HG03439 (cell line): ENCODE measurements around the gene EPHB1.
"Not testable (repeated sequence)": the region's sequence is repeated elsewhere in the genome, so short reads cannot be mapped to it uniquely, and the experiment has no call there.

Experiments used
- ATAC-seq: cut with Tn5 transposase; IDR thresholded peaks from one replicate; pipeline ENCODE4 v1.9.1; 2021; ENCODE audit warnings: mild to moderate bottlenecking, moderate library complexity; ENCODE audit not compliant: unreplicated experiment

Gene EPHB1

GRCh38 chr3:135034291-135034768, 239.3 kb downstream of the EPHB1 start:
- ATAC-seq: no peak

GRCh38 chr3:135034891-135035440, 239.9 kb downstream of the EPHB1 start:
- no peak for ATAC-seq

DNA sequence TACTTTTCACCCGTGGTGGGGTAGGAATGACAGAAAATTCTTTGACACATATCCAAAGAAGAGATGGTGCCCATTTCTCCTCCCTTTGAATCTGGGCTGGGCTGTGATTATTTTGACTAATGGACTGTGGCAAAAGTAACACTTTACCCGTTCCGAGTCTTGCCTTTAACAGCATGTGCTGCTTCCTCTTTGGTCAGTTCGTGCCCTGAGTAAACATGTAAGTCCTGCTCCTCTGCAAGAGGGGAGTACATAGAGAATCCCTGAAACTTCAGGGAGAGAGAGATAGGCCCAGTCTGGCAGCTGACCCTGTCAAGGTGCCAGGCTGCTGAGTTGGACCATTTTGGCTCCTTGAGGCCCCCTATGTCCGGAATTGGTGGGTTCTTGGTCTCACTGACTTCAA, 243.1 kb downstream of the EPHB1 start:
- no peak for ATAC-seq

GRCh38 chr3:135039536-135039935, 244.5 kb downstream of the EPHB1 start:
- not testable (repeated sequence) for ATAC-seq

DNA sequence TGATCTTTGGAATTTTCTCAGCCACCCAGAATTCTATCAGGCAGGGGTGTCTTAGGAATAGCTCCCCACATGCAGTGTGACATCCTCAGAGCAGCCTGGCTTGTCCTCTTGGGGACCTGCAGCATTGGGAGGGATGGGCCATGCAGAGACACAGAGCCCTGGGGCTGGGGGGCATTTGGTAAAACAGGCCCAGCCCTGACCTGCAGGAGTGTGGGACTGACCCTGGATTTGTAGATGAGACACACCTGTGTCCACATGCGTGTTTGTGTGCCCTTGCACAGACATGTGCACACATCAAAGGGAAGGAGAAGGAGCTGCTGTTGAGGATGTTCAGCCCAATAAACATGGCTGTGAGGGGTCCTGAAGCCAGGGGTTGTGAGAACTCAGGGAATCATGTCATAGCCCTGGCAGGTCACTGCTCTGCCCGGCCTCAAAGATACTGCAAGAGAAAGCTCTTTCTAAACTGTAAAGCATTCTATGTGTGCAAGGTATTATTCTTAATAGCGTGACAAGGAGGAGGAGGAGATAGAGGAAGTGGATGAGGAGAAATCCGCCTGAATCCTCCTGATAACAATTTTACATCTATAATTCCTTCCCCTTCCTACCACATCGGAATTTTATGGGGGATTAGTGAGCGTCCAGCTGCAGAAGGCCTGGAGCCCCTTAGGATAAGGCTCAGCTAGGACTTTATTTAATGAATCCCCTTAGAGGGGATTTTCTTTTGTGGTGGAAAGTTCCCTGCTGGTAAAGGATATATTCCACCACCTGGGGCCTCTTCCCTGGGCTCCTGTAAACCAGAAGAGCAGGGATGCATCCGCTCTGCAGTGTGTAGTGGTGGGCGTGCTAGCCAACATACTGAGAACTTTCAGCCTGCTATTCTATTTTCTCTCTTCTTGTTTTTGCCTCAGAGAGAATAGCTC, 245.5 kb downstream of the EPHB1 start:
- no peak for ATAC-seq

DNA sequence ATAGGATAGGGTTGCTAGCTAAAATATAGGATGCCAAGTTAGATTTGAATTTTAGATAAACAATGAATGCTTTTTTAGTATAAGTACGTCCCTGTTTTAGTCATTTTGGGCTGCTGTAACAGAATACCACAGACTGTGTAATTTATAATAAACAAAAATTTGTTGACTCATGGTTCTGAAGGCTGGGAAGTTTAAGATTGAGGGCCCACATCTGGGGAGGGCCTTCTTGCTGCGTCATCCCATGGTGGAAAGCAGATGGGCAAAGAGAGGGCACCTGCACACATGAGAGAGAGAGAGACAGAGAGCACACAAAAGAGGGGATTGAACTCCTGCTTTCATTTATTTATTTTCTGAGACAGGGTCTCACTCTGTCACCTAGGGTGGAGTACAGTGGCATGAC, 246.5 kb downstream of the EPHB1 start:
- no peak for ATAC-seq

DNA sequence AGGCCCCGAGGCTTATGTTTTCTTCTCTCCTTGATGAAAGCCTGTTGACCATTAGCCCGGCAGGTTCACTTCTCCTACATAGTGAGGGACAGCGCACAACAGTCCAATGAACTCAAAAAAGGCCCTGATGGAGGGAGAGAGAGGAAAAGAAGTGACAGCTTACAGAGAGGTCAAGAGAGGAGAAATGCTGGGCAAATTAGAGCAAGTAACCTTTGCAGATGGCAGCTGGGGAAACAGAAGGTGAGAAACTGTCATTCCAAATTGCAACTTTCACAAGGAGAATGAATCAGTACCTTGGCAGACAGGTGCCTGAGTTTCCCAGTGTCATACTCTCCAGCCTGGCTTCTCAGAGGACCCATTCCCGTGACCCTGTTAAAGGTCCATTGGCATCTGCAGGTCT, 252.0 kb downstream of the EPHB1 start:
- ATAC-seq: no peak

DNA sequence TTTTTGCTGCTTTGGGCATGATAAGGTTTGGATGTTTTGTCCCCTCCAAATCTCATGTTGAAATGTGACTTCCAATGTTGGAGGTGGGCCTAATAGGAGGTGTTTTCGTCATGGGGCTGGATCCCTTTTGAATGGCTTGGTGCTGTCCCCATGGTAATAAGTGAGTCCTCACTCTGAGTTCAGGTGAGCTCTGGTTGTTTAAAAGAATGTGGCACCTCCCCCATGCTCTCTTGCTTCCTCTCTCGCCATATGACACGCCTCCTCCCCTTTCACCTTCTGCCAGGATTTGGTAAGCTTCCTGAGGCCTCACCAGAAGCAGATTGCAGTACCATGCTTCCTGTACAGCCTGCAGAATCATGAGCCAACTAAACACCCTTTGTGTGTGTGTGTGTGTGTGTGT, 255.5 kb downstream of the EPHB1 start:
- ATAC-seq: no peak

- ATAC-seq: no peak
These were observed 256.4 kb downstream of the EPHB1 start for GRCh38 chr3:135051409-135051973.

DNA sequence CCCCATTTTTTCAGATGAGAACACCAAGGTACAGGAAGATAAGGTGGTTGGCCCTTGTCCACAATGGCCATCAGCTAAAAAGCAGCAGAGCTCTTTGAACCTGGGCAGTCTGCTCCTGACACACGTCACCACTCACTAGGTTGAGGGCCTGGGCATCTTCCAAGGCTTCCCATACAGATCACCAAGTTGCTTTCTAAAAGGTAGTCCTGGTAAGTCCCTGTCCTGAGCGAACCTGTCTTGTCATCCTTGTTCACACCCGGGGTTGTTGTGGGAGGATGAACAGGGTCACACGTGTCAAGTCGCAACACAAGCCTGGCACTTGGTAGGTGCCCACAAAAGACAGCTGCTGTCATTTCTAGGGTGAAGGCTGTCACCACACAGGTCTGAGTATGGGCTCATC, 260.4 kb downstream of the EPHB1 start:
- no peak for ATAC-seq

GRCh38 chr3:135056084-135056730, 261.1 kb downstream of the EPHB1 start:
- ATAC-seq: no peak

DNA sequence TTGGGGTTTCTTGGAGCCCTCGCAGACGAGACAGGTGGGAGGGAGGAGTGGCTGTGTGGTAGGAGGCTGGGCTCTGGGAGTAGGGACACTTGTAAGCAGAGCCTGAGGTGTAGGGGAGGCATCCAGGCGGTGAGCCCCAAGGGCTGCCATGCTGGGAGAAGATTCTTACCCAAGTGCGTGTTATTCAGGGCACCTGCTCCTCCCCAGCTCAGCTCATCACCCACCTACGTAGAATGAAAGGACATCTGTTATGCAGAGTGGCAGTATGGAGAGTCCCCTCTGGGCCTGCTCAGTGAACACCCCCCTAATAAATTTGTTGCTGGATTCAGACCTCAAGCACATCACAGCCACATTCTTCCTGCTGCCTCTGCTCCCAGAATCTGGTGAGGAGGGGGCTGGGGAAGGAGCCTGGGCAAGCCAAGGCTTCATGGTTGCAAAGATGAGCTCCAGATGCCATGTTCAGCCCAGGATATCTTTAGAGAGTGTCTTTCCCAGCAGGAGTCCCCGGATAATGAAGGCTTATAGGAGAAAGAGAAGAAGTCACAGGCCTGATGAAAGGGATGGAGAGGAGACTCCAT, 261.8 kb downstream of the EPHB1 start:
- no peak for ATAC-seq

GRCh38 chr3:135057996-135058395, 262.9 kb downstream of the EPHB1 start:
- ATAC-seq: no peak

GRCh38 chr3:135059580-135059979, 264.5 kb downstream of the EPHB1 start:
- ATAC-seq: no peak

- ATAC-seq: not testable (repeated sequence)
These were observed 272.0 kb downstream of the EPHB1 start for GRCh38 chr3:135066844-135067727.

- no peak for ATAC-seq
These were observed 273.0 kb downstream of the EPHB1 start for GRCh38 chr3:135068011-135068410.

DNA sequence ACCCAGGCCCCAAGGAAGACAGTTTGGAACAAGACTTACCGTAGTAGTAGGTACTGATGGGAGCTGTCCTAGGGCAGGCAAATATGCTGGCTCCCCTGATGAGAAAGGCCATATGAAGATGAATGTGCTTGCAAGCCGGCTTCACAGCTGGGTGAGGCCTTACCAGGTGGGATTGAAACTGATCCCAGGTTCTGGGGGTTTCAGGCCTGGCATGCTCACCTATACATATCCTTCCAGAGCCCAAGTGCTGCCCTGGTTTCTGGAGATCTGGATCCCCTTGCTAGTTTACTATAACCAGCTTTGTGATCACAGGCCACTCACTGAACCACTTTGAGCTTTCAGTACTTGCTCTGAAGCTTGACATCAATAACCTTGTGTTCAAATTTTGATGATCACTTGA, 274.3 kb downstream of the EPHB1 start:
- ATAC-seq: no peak

GRCh38 chr3:135071483-135071882, 276.4 kb downstream of the EPHB1 start:
- no peak for ATAC-seq

GRCh38 chr3:135072431-135072830, 277.4 kb downstream of the EPHB1 start:
- no peak for ATAC-seq

DNA sequence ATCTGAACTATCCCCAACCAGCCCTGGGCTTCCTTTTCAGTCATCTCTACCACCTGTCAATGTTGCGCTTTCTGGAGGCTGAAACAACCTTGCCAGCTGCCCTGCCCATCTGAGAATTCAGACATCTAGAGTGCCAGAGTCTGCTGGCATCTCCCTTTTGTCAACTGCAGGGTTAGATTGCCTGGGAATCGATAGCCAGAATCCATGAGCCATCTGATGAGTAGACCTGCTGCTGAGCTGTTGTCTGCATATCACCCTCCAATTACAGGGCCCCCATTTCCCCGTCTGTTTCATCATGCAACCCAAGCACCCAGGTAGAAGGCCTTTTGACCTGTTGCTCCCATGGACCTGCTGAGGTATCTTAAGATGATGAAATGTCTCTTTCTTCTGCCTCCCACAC, 280.1 kb downstream of the EPHB1 start:
- ATAC-seq: no peak
